A673 (cell line): ENCODE results near the gene BEST3. TPM values are rescaled to one million over a fixed set of nuclear protein-coding genes. Genes with fewer than 3 reads are reported as not detected.
A peak's percentile ranks its signal among the peaks of the same experiment; 100 is the strongest.

ENCODE experiments used
- Bru-seq: library from RNA; stranded (reverse); fragments of 400-500 nt; gene quantifications from one replicate; lab custom pipeline; 2021; lab: Mats Ljungman, UMichigan
- BruChase-seq, 2 experiments: library from RNA; stranded (reverse); fragments of 400-500 nt; gene quantifications; one replicate each; lab custom pipeline; 2021; lab: Mats Ljungman, UMichigan
- BruUV-seq: library from RNA; stranded (reverse); fragments of 400-500 nt; replicated peaks from 2 replicates; lab custom pipeline; 2021; lab: Mats Ljungman, UMichigan
- CTCF ChIA-PET: fragments of 300-600 bp; sonication (Branson Sonifier 250); formaldehyde crosslinking; loops from one replicate; lab custom pipeline; 2022; ENCODE audit warnings: antibody characterized with exemption; lab: Charles Lee
- POLR2A ChIA-PET: fragments of 300-600 bp; sonication (Branson Sonifier 250); formaldehyde crosslinking; loops from one replicate; lab custom pipeline; 2022; ENCODE audit warnings: antibody characterized with exemption; ENCODE audit not compliant: low non-redundant PET; lab: Charles Lee
- DNase-seq: peaks from one replicate; pipeline ENCODE4 v3.0.0-alpha.2; 2015; ENCODE audit warnings: low spot score
- H3K27ac ChIP-seq: fragments of 200-600 bp; sonication (generic); 2 replicates; pipeline ENCODE4 v1.5.1; 2016; ENCODE audit warnings: mixed run types, low read depth, mild to moderate bottlenecking, mixed read lengths, antibody characterized with exemption, low read length; ENCODE audit not compliant: poor library complexity, severe bottlenecking
- H3K27me3 ChIP-seq: fragments of 200-600 bp; sonication (generic); replicated peaks from 2 replicates; pipeline ENCODE4 v1.6.1; 2017; ENCODE audit warnings: mixed run types, low read depth, mild to moderate bottlenecking, mixed read lengths, antibody characterized with exemption, low read length; ENCODE audit not compliant: insufficient read depth, poor library complexity
- H3K36me3 ChIP-seq: fragments of 200-600 bp; sonication (generic); 2 replicates; pipeline ENCODE4 v1.6.1; 2016; ENCODE audit warnings: mixed run types, mild to moderate bottlenecking, mixed read lengths, antibody characterized with exemption, low read length; ENCODE audit not compliant: insufficient read depth, poor library complexity, severe bottlenecking
- H3K4me1 ChIP-seq: fragments of 200-600 bp; sonication (generic); 2 replicates; pipeline ENCODE4 v1.6.1; 2017; ENCODE audit warnings: mixed run types, mild to moderate bottlenecking, mixed read lengths, antibody characterized with exemption, low read length; ENCODE audit not compliant: insufficient read depth, poor library complexity, severe bottlenecking
- H3K4me3 ChIP-seq: fragments of 200-600 bp; sonication (generic); 2 replicates; pipeline ENCODE4 v1.5.1; 2016; ENCODE audit warnings: low read depth, mixed run types, mild to moderate bottlenecking, mixed read lengths, low read length; ENCODE audit not compliant: poor library complexity, severe bottlenecking
- H3K9me3 ChIP-seq: fragments of 200-600 bp; sonication (generic); 2 replicates; pipeline ENCODE4 v1.6.1; 2016; ENCODE audit warnings: mixed run types, low read depth, mild to moderate bottlenecking, mixed read lengths, antibody characterized with exemption, low read length; ENCODE audit not compliant: poor library complexity, severe bottlenecking
- EZH2 ChIP-seq: fragments of 200-600 bp; sonication (generic); IDR thresholded peaks from 2 replicates; pipeline ENCODE4 v1.6.1; 2017; ENCODE audit warnings: borderline replicate concordance, low read depth, mild to moderate bottlenecking, mixed read lengths, antibody characterized with exemption, low read length; ENCODE audit not compliant: poor library complexity, severe bottlenecking
- intact Hi-C: fragments of 100-400 bp; cut with micrococcal nuclease; formaldehyde crosslinking; loops from one replicate; pipeline ENCODE4 v1.10.0; 2022; ENCODE audit not compliant: unreplicated experiment
- long read RNA-seq: library from polyadenylated mRNA; stranded (forward); transcript quantifications from one replicate; pipeline ENCODE4 v2.0.0, GENCODE V29; 2022
- total RNA-seq: library from RNA; stranded (reverse); gene quantifications from 2 replicates; pipeline ENCODE4 v1.2.3, GENCODE V29; 2021
- TF ChIP-seq, protein P1 (sequence below): fragments of 300-800, 200-600 bp; sonication (generic); conservative IDR thresholded peaks from 2 replicates; pipeline ENCODE4 v1.5.1; 2017; ENCODE audit warnings: low read depth, mild to moderate bottlenecking, antibody characterized with exemption, low read length, moderate library complexity, mixed read lengths

BEST3 gene
- total RNA-seq, result 0.50 and 0.69 TPM in 2 replicates
- percentile 20 among the genes with signal in this experiment for Bru-seq, nascent RNA
- BruChase-seq, experiment 1, labeled RNA remaining after a 2-hour chase, result percentile 11 among the genes with signal in this experiment
- BruChase-seq, experiment 2, labeled RNA remaining after a 6-hour chase, result percentile 15 among the genes with signal in this experiment
- long read RNA-seq, result 0 reads

GRCh38 chr12:69698769-69699540 is at the start of gene BEST3:
BEST3 (minus strand) TSS chr12:69699303; CDS start chr12:69697798, 1,505 bp downstream.
- Histone ChIP-seq H3K9me3 (no peaks in the 10 kb centered on the region), H3K27ac (no peak within 1 kb of the TSS), H3K36me3 (no peaks in the 10 kb centered on the region), H3K4me3 (no peak within 1 kb of the TSS), H3K4me1 (no peaks in the 10 kb centered on the region), H3K27me3 (no peaks in the 10 kb centered on the region)
- CTCF ChIA-PET, result no interaction called here
- POLR2A ChIA-PET, result no interaction called here
- no peak for TF ChIP-seq EZH2
- TF ChIP-seq, protein P1, sequence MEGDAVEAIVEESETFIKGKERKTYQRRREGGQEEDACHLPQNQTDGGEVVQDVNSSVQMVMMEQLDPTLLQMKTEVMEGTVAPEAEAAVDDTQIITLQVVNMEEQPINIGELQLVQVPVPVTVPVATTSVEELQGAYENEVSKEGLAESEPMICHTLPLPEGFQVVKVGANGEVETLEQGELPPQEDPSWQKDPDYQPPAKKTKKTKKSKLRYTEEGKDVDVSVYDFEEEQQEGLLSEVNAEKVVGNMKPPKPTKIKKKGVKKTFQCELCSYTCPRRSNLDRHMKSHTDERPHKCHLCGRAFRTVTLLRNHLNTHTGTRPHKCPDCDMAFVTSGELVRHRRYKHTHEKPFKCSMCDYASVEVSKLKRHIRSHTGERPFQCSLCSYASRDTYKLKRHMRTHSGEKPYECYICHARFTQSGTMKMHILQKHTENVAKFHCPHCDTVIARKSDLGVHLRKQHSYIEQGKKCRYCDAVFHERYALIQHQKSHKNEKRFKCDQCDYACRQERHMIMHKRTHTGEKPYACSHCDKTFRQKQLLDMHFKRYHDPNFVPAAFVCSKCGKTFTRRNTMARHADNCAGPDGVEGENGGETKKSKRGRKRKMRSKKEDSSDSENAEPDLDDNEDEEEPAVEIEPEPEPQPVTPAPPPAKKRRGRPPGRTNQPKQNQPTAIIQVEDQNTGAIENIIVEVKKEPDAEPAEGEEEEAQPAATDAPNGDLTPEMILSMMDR, result no peak
- no peak for DNase-seq
- intact Hi-C loops, result no loop called here
- BruUV-seq, result no TSS peak

- H3K4me3 ChIP-seq, result no peak overlapping the region
- ChIA-PET CTCF (no interaction called here), POLR2A (no interaction called here)
- DNase-seq, result no peak
- no peaks in the 10 kb centered on the region for H3K36me3 ChIP-seq
- TF ChIP-seq EZH2, result no peak
- no peak overlapping the region for H3K27ac ChIP-seq
- peaks cover 11% of the 10 kb centered on the region for H3K4me1 ChIP-seq
- intact Hi-C loops, result loop anchor here (5.0 kb wide), 1 partner anchor 78 kb away; no protein-coding TSS in a partner anchor
- H3K9me3 ChIP-seq, result no peaks in the 10 kb centered on the region
- BruUV-seq, result no TSS peak
- H3K27me3 ChIP-seq, result no peaks in the 10 kb centered on the region
Measured at GRCh38 chr12:69744109-69744508, 45.0 kb upstream of the BEST3 start.

DNA sequence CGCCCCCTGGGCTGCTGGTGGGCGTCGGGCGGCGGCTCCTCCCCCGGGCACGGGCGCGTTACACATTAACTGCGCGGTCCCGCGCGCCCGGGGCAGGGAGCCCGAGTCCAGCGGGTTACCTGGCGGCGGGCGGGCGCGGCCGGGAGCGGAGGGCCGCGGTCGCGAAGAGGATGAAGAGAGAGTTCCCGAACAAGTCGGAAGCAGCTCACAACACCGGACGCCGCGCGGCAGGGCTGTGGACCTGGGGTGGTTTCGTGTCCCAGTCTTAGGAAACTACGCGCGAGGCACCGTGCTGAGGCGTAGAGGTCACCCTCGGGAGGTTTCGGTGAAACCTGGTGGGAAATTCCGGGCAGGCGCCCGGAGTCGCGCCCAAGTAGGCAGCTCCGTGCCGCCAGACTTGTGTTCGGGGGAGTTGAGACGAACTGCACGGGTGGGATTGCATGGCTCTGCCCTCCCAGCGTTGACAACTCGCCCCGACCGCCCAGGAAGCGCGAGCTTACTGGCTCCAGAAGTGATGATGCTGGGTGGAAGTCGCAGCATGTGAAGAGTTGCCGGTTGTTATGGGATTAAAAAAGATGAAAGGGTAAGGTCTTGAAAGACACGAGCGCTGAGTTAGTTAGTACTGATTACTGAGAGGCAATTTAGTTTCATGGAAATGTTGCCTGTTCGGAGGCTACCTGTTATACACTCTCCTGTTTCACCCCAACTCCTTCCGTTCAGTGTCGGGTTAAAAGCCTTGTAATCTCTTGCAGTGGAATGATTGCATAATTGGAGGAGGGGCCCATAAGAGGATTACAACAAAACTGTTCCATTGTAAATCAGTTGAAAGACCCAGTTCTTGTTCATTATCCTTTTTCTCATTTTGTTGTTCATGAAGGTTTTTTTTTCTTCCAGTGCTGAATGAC is 40.4 kb upstream of the BEST3 start:
- peak; percentile 85 for DNase-seq
- Histone ChIP-seq H3K27me3 (no peaks in the 10 kb centered on the region), H3K36me3 (no peaks in the 10 kb centered on the region), H3K4me1 (peaks cover 11% of the 10 kb centered on the region), H3K9me3 (no peaks in the 10 kb centered on the region), H3K4me3 (peak overlapping the region; percentile 91), H3K27ac (peak overlapping the region; percentile 71)
- no TSS peak for BruUV-seq
- ChIA-PET POLR2A (interaction anchor here (0.5 kb wide), 1 partner anchor 55 kb away, joined by 4 read pairs; no protein-coding TSS in a partner anchor), CTCF (no interaction called here)
- intact Hi-C loops, result loop anchor here (5.0 kb wide), 1 partner anchor 83 kb away; no protein-coding TSS in a partner anchor
- TF ChIP-seq, protein P1, result no peak
- TF ChIP-seq EZH2, result no peak
